NCI-H2227 (cell line): Measurements from ENCODE around the gene WIPI1.
"Not testable (repeated sequence)": the region's sequence is repeated elsewhere in the genome, so short reads cannot be mapped to it uniquely, and the experiment has no call there.

Source experiments
- DNase-seq: peaks from one replicate; lab custom pipeline; 2025; ENCODE audit not compliant: unreplicated experiment; lab: John Stamatoyannopoulos, UW

The WIPI1 gene

GRCh38 chr17:68387435-68388218 lies 69.7 kb downstream of the WIPI1 start:
- DNase-seq, result no peak

GRCh38 chr17:68385490-68386215 lies 71.6 kb downstream of the WIPI1 start:
- DNase-seq, result no peak

GRCh38 chr17:68384941-68385340 lies 72.4 kb downstream of the WIPI1 start:
- no peak for DNase-seq

- no peak for DNase-seq
Measured at GRCh38 chr17:68384471-68384870, 72.8 kb downstream of the WIPI1 start.

GRCh38 chr17:68383443-68384321 lies 73.6 kb downstream of the WIPI1 start:
- DNase-seq, result no peak

- DNase-seq, result no peak
Measured at GRCh38 chr17:68383120-68383442, 74.2 kb downstream of the WIPI1 start.

GRCh38 chr17:68382582-68383085 lies 74.7 kb downstream of the WIPI1 start:
- DNase-seq, result no peak

GRCh38 chr17:68381076-68381900 lies 76.0 kb downstream of the WIPI1 start:
- DNase-seq, result no peak

GRCh38 chr17:68379692-68380677 lies 77.3 kb downstream of the WIPI1 start:
- DNase-seq, result no peak

- no peak for DNase-seq
Measured at GRCh38 chr17:68379177-68379510, 78.2 kb downstream of the WIPI1 start.

GRCh38 chr17:68378268-68379176 lies 78.8 kb downstream of the WIPI1 start:
- DNase-seq, result no peak

- no peak for DNase-seq
Measured at GRCh38 chr17:68377771-68378267, 79.5 kb downstream of the WIPI1 start.

GRCh38 chr17:68376178-68376577 lies 81.1 kb downstream of the WIPI1 start:
- DNase-seq, result not testable (repeated sequence)

GRCh38 chr17:68375566-68375965 lies 81.7 kb downstream of the WIPI1 start:
- DNase-seq, result no peak
